Upper lobe of left lung (tissue), 6 donors: ENCODE results near the gene PI4K2A. TPM values are rescaled to one million over a fixed set of nuclear protein-coding genes. Genes with fewer than 3 reads are reported as not detected.

Experiments
- ATAC-seq, 2 donors: fragments of 200-7000 bp; cut with Tn5 transposase; one replicate each; pipeline ENCODE4 v1.9.1; 2022; ENCODE audit warnings: mild to moderate bottlenecking in 2 of 2, moderate library complexity in 2 of 2; ENCODE audit not compliant: low FRiP score in 2 of 2
- DNase-seq, 2 donors: peaks; one replicate each; pipeline ENCODE4 v3.0.0-alpha.2; 2019 to 2020
- H3K27ac ChIP-seq, 4 donors: fragments of 200-600 bp; sonication (generic); one replicate each; pipeline ENCODE4 v1.5.1; 2016 to 2019
- H3K27me3 ChIP-seq, 4 donors: fragments of 200-600 bp; sonication (generic); one replicate each; pipeline ENCODE4 v1.5.1; 2017 to 2019
- H3K36me3 ChIP-seq, 4 donors: fragments of 200-600 bp; sonication (generic); one replicate each; pipeline ENCODE4 v1.5.1; 2016 to 2019
- H3K4me1 ChIP-seq, 4 donors: fragments of 200-600 bp; sonication (generic); one replicate each; pipeline ENCODE4 v1.5.1; 2018 to 2019
- H3K4me3 ChIP-seq, 4 donors: fragments of 200-600 bp; sonication (generic); one replicate each; pipeline ENCODE4 v1.5.1; 2017 to 2019; ENCODE audit warnings: mild to moderate bottlenecking in 2 of 4, moderate library complexity in 1 of 4
- H3K9me3 ChIP-seq, 4 donors: fragments of 200-600 bp; sonication (generic); one replicate each; pipeline ENCODE4 v1.5.1; 2018 to 2019
- EP300 ChIP-seq, 4 donors: sonication (generic); formaldehyde crosslinking; IDR thresholded peaks; one replicate each; pipeline ENCODE4 v1.5.1; 2017; ENCODE audit warnings: antibody characterized with exemption in 4 of 4, control low read depth in 2 of 4
- POLR2A ChIP-seq, 4 donors: fragments of 450-650 bp; IDR thresholded peaks; one replicate each; pipeline ENCODE4 v1.5.1; 2016 to 2017; ENCODE audit warnings: antibody characterized with exemption in 4 of 4, mild to moderate bottlenecking in 2 of 4
- POLR2AphosphoS5 ChIP-seq, 2 donors: sonication (generic); formaldehyde crosslinking; IDR thresholded peaks; one replicate each; pipeline ENCODE4 v1.5.1; 2017; ENCODE audit warnings: antibody characterized with exemption in 2 of 2
- WGBS, 2 donors: methylation state at CpG; one replicate each; pipeline ENCODE4 v1.1.5; 2017 to 2018; 5-methylcytosine and 5-hydroxymethylcytosine counted together
- total RNA-seq, 6 donors: library from RNA; depleted of rRNA in 4 of 6; stranded (reverse); fragments of >200 nt in 4 of 6; gene quantifications; one replicate each; pipeline versions ENCODE4 v1.1.0 to v1.2.1, GENCODE V29; 2016 to 2021
- TF ChIP-seq, protein P1 (sequence below), 6 experiments: fragments of 450-650 bp in 4 of 6; fragments of 200-600 bp in 2 of 6; sonication (generic) in 2 of 6; IDR thresholded peaks; one replicate each; pipeline ENCODE4 v1.5.1; 2016 to 2019; ENCODE audit warnings: antibody characterized with exemption in 6 of 6
- donor health status: DM: no; HTN: no; CAD: no; lungs with moderate emphysema.
- donor health status: DM: no; HTN: yes; CAD: no; lungs with severe emphysema.

PI4K2A gene
- total RNA-seq, 6 donors from 2014 or later: 22.0 to 34.4 (median 28.6) TPM

DNA sequence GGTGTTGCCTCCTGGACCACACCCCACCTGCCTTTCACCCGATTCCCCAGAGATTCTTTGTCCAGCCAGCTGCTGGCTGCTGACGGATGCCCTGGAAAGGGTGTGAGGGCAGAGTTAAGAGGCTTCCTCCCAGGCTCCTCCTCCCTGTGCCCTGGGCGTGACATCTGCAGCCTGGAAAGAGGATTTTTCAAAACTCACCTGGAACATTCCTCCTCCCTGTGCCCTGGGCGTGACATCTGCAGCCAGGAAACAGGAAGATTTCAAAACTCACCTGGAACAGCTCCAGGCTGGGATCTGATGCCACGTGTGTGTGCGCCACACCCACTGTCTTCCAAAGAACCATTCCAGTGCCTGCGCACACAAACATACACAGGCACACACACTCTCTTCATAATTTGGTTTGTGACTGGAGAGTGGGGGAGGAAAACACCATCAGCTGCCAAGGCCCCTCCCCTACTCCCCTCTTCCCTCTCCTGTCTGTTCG lies 78.2 kb downstream of the PI4K2A start:
- Histone ChIP-seq H3K9me3 (no peaks in the 10 kb centered on the region), H3K27ac (peak overlapping the region; percentile 7 to 77 (median 66)), H3K36me3 (peaks cover 0 to 10% (median 4%) of the 10 kb centered on the region in 4 donors), H3K4me1 (peaks cover 38 to 43% (median 41%) of the 10 kb centered on the region in 4 donors), H3K27me3 (no peaks in the 10 kb centered on the region), H3K4me3 (no peak overlapping the region)
- ATAC-seq: peak; percentile 20 to 94
- WGBS, 2 donors: 28 to 40% methylated on average over 6 to 8 of the region's 8 CpGs
- TF ChIP-seq, protein P1, sequence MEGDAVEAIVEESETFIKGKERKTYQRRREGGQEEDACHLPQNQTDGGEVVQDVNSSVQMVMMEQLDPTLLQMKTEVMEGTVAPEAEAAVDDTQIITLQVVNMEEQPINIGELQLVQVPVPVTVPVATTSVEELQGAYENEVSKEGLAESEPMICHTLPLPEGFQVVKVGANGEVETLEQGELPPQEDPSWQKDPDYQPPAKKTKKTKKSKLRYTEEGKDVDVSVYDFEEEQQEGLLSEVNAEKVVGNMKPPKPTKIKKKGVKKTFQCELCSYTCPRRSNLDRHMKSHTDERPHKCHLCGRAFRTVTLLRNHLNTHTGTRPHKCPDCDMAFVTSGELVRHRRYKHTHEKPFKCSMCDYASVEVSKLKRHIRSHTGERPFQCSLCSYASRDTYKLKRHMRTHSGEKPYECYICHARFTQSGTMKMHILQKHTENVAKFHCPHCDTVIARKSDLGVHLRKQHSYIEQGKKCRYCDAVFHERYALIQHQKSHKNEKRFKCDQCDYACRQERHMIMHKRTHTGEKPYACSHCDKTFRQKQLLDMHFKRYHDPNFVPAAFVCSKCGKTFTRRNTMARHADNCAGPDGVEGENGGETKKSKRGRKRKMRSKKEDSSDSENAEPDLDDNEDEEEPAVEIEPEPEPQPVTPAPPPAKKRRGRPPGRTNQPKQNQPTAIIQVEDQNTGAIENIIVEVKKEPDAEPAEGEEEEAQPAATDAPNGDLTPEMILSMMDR (IDR thresholded peaks at IDR 0.05): no peak
- TF ChIP-seq POLR2A (IDR thresholded peaks at IDR 0.05): peak in 1 of 4 donors; percentile 56
- peak in 1 of 4 donors; percentile 37 for TF ChIP-seq EP300 (IDR thresholded peaks at IDR 0.05)
- peak; percentile 47 to 50 for TF ChIP-seq POLR2AphosphoS5 (IDR thresholded peaks at IDR 0.05)
- DNase-seq: peak in 1 of 2 donors; percentile 88

DNA sequence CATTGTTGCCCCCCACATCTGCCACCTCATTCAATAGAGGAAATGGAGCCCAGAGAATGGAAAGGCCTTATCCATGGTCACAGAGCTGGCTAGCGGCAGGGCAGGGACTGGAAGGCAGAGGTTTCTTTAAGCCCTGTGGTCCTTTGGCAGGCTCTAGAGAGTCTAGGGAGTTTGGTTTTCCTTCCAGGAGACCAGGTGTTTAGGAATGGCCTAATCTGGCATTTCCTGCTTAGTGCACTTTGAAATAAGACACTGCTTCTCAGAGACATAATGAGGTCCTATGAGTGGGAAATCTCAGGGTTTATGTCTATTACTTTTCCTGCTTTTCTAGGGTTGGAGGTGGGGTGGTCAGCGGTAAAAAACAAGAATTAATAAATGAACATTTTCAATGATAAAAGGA lies 79.1 kb downstream of the PI4K2A start:
- no peak overlapping the region for H3K4me3 ChIP-seq
- WGBS, 2 donors: 91 to 95% methylated on average over 2 of the region's 2 CpGs
- H3K36me3 ChIP-seq: peaks cover 0 to 10% (median 4%) of the 10 kb centered on the region in 4 donors
- no peaks in the 10 kb centered on the region for H3K27me3 ChIP-seq
- peak overlapping the region in 2 of 4 donors; percentile 68 to 77 for H3K27ac ChIP-seq
- no peak for DNase-seq
- H3K9me3 ChIP-seq: no peaks in the 10 kb centered on the region
- ATAC-seq: no peak
- H3K4me1 ChIP-seq: peaks cover 32 to 43% (median 38%) of the 10 kb centered on the region in 4 donors
- TF ChIP-seq POLR2A (IDR thresholded peaks at IDR 0.05) (no peak), POLR2AphosphoS5 (IDR thresholded peaks at IDR 0.05) (no peak), EP300 (IDR thresholded peaks at IDR 0.05) (no peak)
- TF ChIP-seq, protein P1 (IDR thresholded peaks at IDR 0.05): no peak

GRCh38 chr10:97721871-97722780 lies 81.7 kb downstream of the PI4K2A start:
- DNase-seq (no peak), ATAC-seq (no peak)
- no peak overlapping the region for H3K4me3 ChIP-seq
- no peaks in the 10 kb centered on the region for H3K27me3 ChIP-seq
- peaks cover 16 to 31% (median 22%) of the 10 kb centered on the region in 4 donors for H3K4me1 ChIP-seq
- WGBS, 2 donors: 86 to 87% methylated on average over 12 of the region's 12 CpGs
- H3K36me3 ChIP-seq: peaks cover 0 to 8% (median 2%) of the 10 kb centered on the region in 4 donors
- TF ChIP-seq EP300 (IDR thresholded peaks at IDR 0.05) (no peak), POLR2A (IDR thresholded peaks at IDR 0.05) (no peak), POLR2AphosphoS5 (IDR thresholded peaks at IDR 0.05) (no peak)
- TF ChIP-seq, protein P1 (IDR thresholded peaks at IDR 0.05): no peak
- peak overlapping the region in 1 of 4 donors; percentile 27 for H3K27ac ChIP-seq
- no peaks in the 10 kb centered on the region for H3K9me3 ChIP-seq

GRCh38 chr10:97723001-97723400 lies 82.5 kb downstream of the PI4K2A start:
- TF ChIP-seq POLR2A (IDR thresholded peaks at IDR 0.05) (no peak), EP300 (IDR thresholded peaks at IDR 0.05) (no peak), POLR2AphosphoS5 (IDR thresholded peaks at IDR 0.05) (no peak)
- TF ChIP-seq, protein P1 (IDR thresholded peaks at IDR 0.05): no peak
- Histone ChIP-seq H3K4me3 (no peak overlapping the region), H3K27me3 (no peaks in the 10 kb centered on the region), H3K9me3 (no peaks in the 10 kb centered on the region), H3K36me3 (no peaks in the 10 kb centered on the region), H3K4me1 (peaks cover 13 to 23% (median 20%) of the 10 kb centered on the region in 4 donors), H3K27ac (no peak overlapping the region)
- no peak for ATAC-seq
- no peak for DNase-seq
- WGBS, 2 donors: 73 to 77% methylated on average over 2 of the region's 3 CpGs
